HCT116 (cell line): ENCODE measurements around the gene RALGPS2. TPM values are rescaled to one million over a fixed set of nuclear protein-coding genes. Genes with fewer than 3 reads are reported as not detected.

Experiments
- ATAC-seq: fragments of 200-7000 bp; cut with Tn5 transposase; 2 replicates; pipeline ENCODE4 v1.9.1; 2020; ENCODE audit warnings: mild to moderate bottlenecking, moderate library complexity
- BruUV-seq: library from RNA; stranded (reverse); fragments of 400-500 nt; replicated peaks from 2 replicates; lab custom pipeline; 2021; lab: Mats Ljungman, UMichigan
- CTCF ChIA-PET: fragments of 300-600 bp; sonication (Branson Sonifier 250); formaldehyde crosslinking; loops from one replicate; lab custom pipeline; 2021; ENCODE audit warnings: antibody characterized with exemption; lab: Charles Lee
- POLR2A ChIA-PET: fragments of 300-600, 350-600 bp; sonication (Branson Sonifier 250); formaldehyde crosslinking; loops from one replicate; lab custom pipeline; 2021; ENCODE audit warnings: antibody characterized with exemption; lab: Charles Lee
- RAD21 ChIA-PET, 2 experiments: fragments of 300-600 bp; sonication (Branson Sonifier 250); formaldehyde crosslinking; loops; one replicate each; lab custom pipeline; 2023; ENCODE audit warnings: low total read pairs in 2 of 2; ENCODE audit not compliant: uncharacterized antibody in 2 of 2, unreplicated experiment in 2 of 2, low non-redundant PET in 1 of 2; lab: Charles Lee
- DNase-seq: peaks from one replicate; pipeline ENCODE4 v3.0.0-alpha.2; 2010; ENCODE audit warnings: low read depth, low spot score
- H2AFZ ChIP-seq: fragments of 200-600 bp; shearing (Covaris generic), sonication (generic); 2 replicates; pipeline ENCODE4 v1.6.1; 2017; ENCODE audit warnings: low read depth, mixed run types, mixed read lengths, antibody characterized with exemption, low read length; ENCODE audit not compliant: poor library complexity, severe bottlenecking
- H3K27ac ChIP-seq: 2 replicates; pipeline ENCODE4 v1.5.1; 2012; ENCODE audit warnings: low read depth, low read length
- H3K27me3 ChIP-seq: fragments of 200-600 bp; sonication (generic); 2 replicates; pipeline ENCODE4 v1.6.1; 2016; ENCODE audit warnings: mixed run types, low read length, mixed read lengths; ENCODE audit not compliant: insufficient read depth
- H3K36me3 ChIP-seq, 2 experiments: fragments of 200-500 bp in 1 of 2; fragments of 200-600 bp in 1 of 2; sonication (Bioruptor generic) in 1 of 2; sonication (generic) in 1 of 2; 2 replicates each; pipeline versions ENCODE4 v1.5.1 to v1.6.1; 2014 to 2016; ENCODE audit warnings: low read length in 2 of 2, inconsistent platforms in 1 of 2, mixed read lengths in 1 of 2, mixed run types in 1 of 2; ENCODE audit not compliant: insufficient read depth in 2 of 2, control insufficient read depth in 1 of 2
- H3K4me1 ChIP-seq, 2 experiments: fragments of 200-600 bp in 1 of 2; sonication (generic) in 1 of 2; 2 replicates each; pipeline versions ENCODE4 v1.5.1 to v1.6.1; 2012 to 2017; ENCODE audit warnings: low read length in 2 of 2, inconsistent platforms in 1 of 2, mild to moderate bottlenecking in 1 of 2, mixed read lengths in 1 of 2, mixed run types in 1 of 2, moderate library complexity in 1 of 2; ENCODE audit not compliant: insufficient read depth in 2 of 2, control insufficient read depth in 1 of 2
- H3K4me2 ChIP-seq: fragments of 200-600 bp; sonication (generic); 2 replicates; pipeline ENCODE4 v1.6.1; 2017; ENCODE audit warnings: mixed run types, low read length, mixed read lengths
- H3K4me3 ChIP-seq, 2 experiments: fragments of 200-600 bp in 1 of 2; sonication (generic) in 1 of 2; replicated peaks in 1 of 2; 2 replicates each; pipeline ENCODE4 v1.5.1; 2011 to 2016; ENCODE audit warnings: low read length in 2 of 2, control low read depth in 1 of 2, low read depth in 1 of 2, mild to moderate bottlenecking in 1 of 2, mixed read lengths in 1 of 2, mixed run types in 1 of 2
- H3K79me2 ChIP-seq: fragments of 200-600 bp; sonication (generic); 2 replicates; pipeline ENCODE4 v1.6.1; 2017; ENCODE audit warnings: mild to moderate bottlenecking, mixed run types, low read length, moderate library complexity, mixed read lengths; ENCODE audit not compliant: insufficient read depth
- H3K9ac ChIP-seq: fragments of 200-600 bp; sonication (generic); 2 replicates; pipeline ENCODE4 v1.6.1; 2016; ENCODE audit warnings: low read length, mixed read lengths
- H3K9me2 ChIP-seq: fragments of 200-600 bp; sonication (generic), shearing (Covaris generic); 2 replicates; pipeline ENCODE4 v1.6.1; 2017; ENCODE audit warnings: mixed run types, mild to moderate bottlenecking, moderate library complexity; ENCODE audit not compliant: insufficient read depth
- H3K9me3 ChIP-seq, 2 experiments: fragments of 200-500 bp in 1 of 2; fragments of 200-600 bp in 1 of 2; sonication (Bioruptor generic) in 1 of 2; sonication (generic) in 1 of 2; 2 replicates each; pipeline ENCODE4 v1.6.1; 2014 to 2017; ENCODE audit warnings: low read length in 2 of 2, mixed read lengths in 2 of 2, inconsistent platforms in 1 of 2, low read depth in 1 of 2, mild to moderate bottlenecking in 1 of 2, mixed run types in 1 of 2, moderate library complexity in 1 of 2; ENCODE audit not compliant: control insufficient read depth in 1 of 2, insufficient read depth in 1 of 2
- H4K20me1 ChIP-seq: fragments of 200-600 bp; sonication (generic), shearing (Covaris generic); 2 replicates; pipeline ENCODE4 v1.6.1; 2017; ENCODE audit warnings: mixed run types, mild to moderate bottlenecking, moderate library complexity; ENCODE audit not compliant: insufficient read depth
- ATF3 ChIP-seq: IDR thresholded peaks from 2 replicates; pipeline ENCODE4 v1.6.1; 2012
- CBX3 ChIP-seq: IDR thresholded peaks from 2 replicates; pipeline ENCODE4 v1.6.1; 2012; ENCODE audit warnings: low read depth
- EGR1 ChIP-seq: IDR thresholded peaks from 2 replicates; pipeline ENCODE4 v1.6.1; 2012; ENCODE audit warnings: low read depth
- EZH2 ChIP-seq: fragments of 200-600 bp; sonication (generic); IDR thresholded peaks from 2 replicates; pipeline ENCODE4 v1.6.1; 2017; ENCODE audit warnings: antibody characterized with exemption, mixed run types
- EZH2phosphoT487 ChIP-seq: fragments of 200-600 bp; IDR thresholded peaks from 2 replicates; pipeline ENCODE4 v1.6.1; 2018; ENCODE audit warnings: antibody characterized with exemption, borderline replicate concordance
- FOSL1 ChIP-seq: IDR thresholded peaks from 2 replicates; pipeline ENCODE4 v1.6.1; 2012; ENCODE audit warnings: low read depth
- JUND ChIP-seq: IDR thresholded peaks from 2 replicates; pipeline ENCODE4 v1.6.1; 2012
- MAX ChIP-seq: IDR thresholded peaks from 2 replicates; pipeline ENCODE4 v1.6.1; 2012
- POLR2A ChIP-seq: IDR thresholded peaks from 2 replicates; pipeline ENCODE4 v1.7.0; 2011; ENCODE audit warnings: borderline replicate concordance; ENCODE audit not compliant: insufficient read depth, insufficient read length; ENCODE audit errors: extremely low read depth
- POLR2AphosphoS5 ChIP-seq: IDR thresholded peaks from 2 replicates; pipeline ENCODE4 v1.6.1; 2011; ENCODE audit warnings: mild to moderate bottlenecking, low read depth, low read length, moderate library complexity
- RAD21 ChIP-seq: IDR thresholded peaks from 2 replicates; pipeline ENCODE4 v1.6.1; 2012; ENCODE audit warnings: low read depth, mild to moderate bottlenecking
- ZFX ChIP-seq: fragments of 450-650 bp; IDR thresholded peaks from 2 replicates; pipeline ENCODE4 v1.6.1; 2017
- intact Hi-C: fragments of 100-400 bp; cut with micrococcal nuclease; formaldehyde crosslinking; loops from 2 replicates; pipeline ENCODE4 v1.10.0; 2022
- total RNA-seq: library from RNA; stranded (reverse); gene quantifications from one replicate; pipeline ENCODE4 v1.2.1, GENCODE V29; 2021; ENCODE audit not compliant: unreplicated experiment

Gene RALGPS2
- total RNA-seq, 1 experiment from 2014 or later, result 25.6 TPM

GRCh38 chr1:178962853-178963711 is 238.0 kb downstream of the RALGPS2 start:
- no peak for TF ChIP-seq ATF3
- no peak for TF ChIP-seq EZH2
- Histone ChIP-seq H3K27ac (no peak overlapping the region), H3K9me2 (no peaks in the 10 kb centered on the region), H3K4me3 (no peak overlapping the region), H3K9ac (no peak overlapping the region), H3K36me3 (no peaks in the 10 kb centered on the region), H3K9me3 (no peaks in the 10 kb centered on the region; a peak in 1 of 4 replicates), H3K4me2 (no peak overlapping the region), H3K4me1 (no peaks in the 10 kb centered on the region), H4K20me1 (no peaks in the 10 kb centered on the region), H3K27me3 (no peaks in the 10 kb centered on the region), H3K79me2 (no peaks in the 10 kb centered on the region), H2AFZ (no peak overlapping the region)
- ChIA-PET POLR2A (no interaction called here), RAD21 (no interaction called here), CTCF (no interaction called here)
- no TSS peak for BruUV-seq
- ATAC-seq (no peak), DNase-seq (no peak)
- intact Hi-C loops, result no loop called here

- H2AFZ ChIP-seq, result no peak overlapping the region
- TF ChIP-seq EZH2phosphoT487 (no peak), CBX3 (no peak), ZFX (no peak), POLR2AphosphoS5 (no peak), RAD21 (no peak), EZH2 (no peak), MAX (no peak), EGR1 (no peak), POLR2A (no peak), FOSL1 (no peak), JUND (no peak)
- no peaks in the 10 kb centered on the region for H3K79me2 ChIP-seq
- POLR2A ChIA-PET, result no interaction called here
- CTCF ChIA-PET, result no interaction called here
- H4K20me1 ChIP-seq, result no peaks in the 10 kb centered on the region
- RAD21 ChIA-PET, result no interaction called here
- H3K36me3 ChIP-seq, result no peaks in the 10 kb centered on the region
- H3K9me3 ChIP-seq, result no peaks in the 10 kb centered on the region; a peak in 1 of 4 replicates
- intact Hi-C loops, result no loop called here
- no peak overlapping the region for H3K4me3 ChIP-seq
- no peak overlapping the region for H3K4me2 ChIP-seq
- H3K4me1 ChIP-seq, result no peaks in the 10 kb centered on the region
- no peaks in the 10 kb centered on the region for H3K27me3 ChIP-seq
- H3K9ac ChIP-seq, result no peak overlapping the region
- DNase-seq (no peak), ATAC-seq (no peak)
- no peaks in the 10 kb centered on the region for H3K9me2 ChIP-seq
- no TSS peak for BruUV-seq
- H3K27ac ChIP-seq, result no peak overlapping the region
Observed at GRCh38 chr1:178964469-178965330, 239.7 kb downstream of the RALGPS2 start.
